ENCODE measurements around the gene IQCB1.

The IQCB1 gene

DNA sequence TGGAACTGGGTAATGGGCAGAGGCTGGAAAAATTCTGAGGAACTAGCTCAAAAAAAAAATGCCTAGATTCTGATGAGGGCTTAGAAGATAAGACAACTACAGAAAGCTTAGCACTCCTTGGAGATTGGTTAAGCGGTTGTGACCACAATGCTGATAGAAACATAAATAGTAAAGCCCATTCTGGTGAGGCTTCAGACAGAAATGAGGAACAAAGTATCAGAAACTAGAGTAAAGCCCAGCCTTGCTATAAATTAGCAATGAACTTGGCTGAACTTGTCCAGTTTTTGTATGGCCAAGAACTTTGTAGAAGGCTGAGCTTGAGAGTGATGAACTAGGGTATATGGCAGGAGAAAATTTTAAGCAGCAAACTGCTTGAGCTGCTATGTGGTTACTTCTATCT, 110.7 kb downstream of the IQCB1 start:
- H3K18ac ChIP-seq (ENCODE audit: low read depth in 1 of 2, low read length in 2 of 2), result no peak overlapping the region
- H2BK120ac ChIP-seq (ENCODE audit: low read depth, low read length), result no peak overlapping the region
- no peaks in the 10 kb centered on the region for H3K4me1 ChIP-seq (ENCODE audit: control insufficient read depth, insufficient read depth, low read depth, low read length)
- WGBS, result 97% methylated on average over 1 of the region's 1 CpG
- H3K4ac ChIP-seq (ENCODE audit: low read depth in 1 of 2, low read length in 2 of 2), result no peak overlapping the region
- no peak for DNase-seq
- no peak overlapping the region for H3K27ac ChIP-seq (ENCODE audit: low read length, poor library complexity, severe bottlenecking)
- H2BK12ac ChIP-seq (ENCODE audit: low read length in 2 of 2), result no peak overlapping the region
- H4K91ac ChIP-seq (ENCODE audit: low read length), result no peak overlapping the region
- H3K27me3 ChIP-seq (ENCODE audit: control insufficient read depth in 1 of 2, insufficient read depth in 1 of 2, low read length in 2 of 2), result no peaks in the 10 kb centered on the region
- no peak overlapping the region for H2AK5ac ChIP-seq (ENCODE audit: low read length, severe bottlenecking)
- H3K36me3 ChIP-seq (ENCODE audit: control insufficient read depth in 1 of 2, insufficient read depth in 2 of 2, low read depth in 1 of 2, low read length in 2 of 2), result peaks cover 19 to 97% of the 10 kb centered on the region in 2 experiments
- H3K4me3 ChIP-seq (ENCODE audit: insufficient read depth in 1 of 2, low read depth in 1 of 2, low read length in 2 of 2), result no peak overlapping the region
- no peaks in the 10 kb centered on the region for H3K9me3 ChIP-seq (ENCODE audit: control insufficient read depth, low read length)
- H4K8ac ChIP-seq (ENCODE audit: low read length), result no peak overlapping the region
- peaks cover 29% of the 10 kb centered on the region for H3K79me1 ChIP-seq (replicated peaks; ENCODE audit: low read length, poor library complexity, severe bottlenecking)
- no peak overlapping the region for H2BK5ac ChIP-seq (ENCODE audit: low read depth, low read length, poor library complexity, severe bottlenecking)
- no peak overlapping the region for H3K4me2 ChIP-seq (ENCODE audit: low read length, poor library complexity, severe bottlenecking)
- H3K23ac ChIP-seq (ENCODE audit: low read length in 2 of 2), result no peak overlapping the region
- H3K14ac ChIP-seq (ENCODE audit: low read length in 2 of 2), result no peak overlapping the region
- H2BK15ac ChIP-seq (ENCODE audit: low read depth, poor library complexity, severe bottlenecking), result no peak overlapping the region
- no peak overlapping the region for H2AFZ ChIP-seq (ENCODE audit: low read depth, low read length)
- H3K9ac ChIP-seq (ENCODE audit: low read length), result no peak overlapping the region

DNA sequence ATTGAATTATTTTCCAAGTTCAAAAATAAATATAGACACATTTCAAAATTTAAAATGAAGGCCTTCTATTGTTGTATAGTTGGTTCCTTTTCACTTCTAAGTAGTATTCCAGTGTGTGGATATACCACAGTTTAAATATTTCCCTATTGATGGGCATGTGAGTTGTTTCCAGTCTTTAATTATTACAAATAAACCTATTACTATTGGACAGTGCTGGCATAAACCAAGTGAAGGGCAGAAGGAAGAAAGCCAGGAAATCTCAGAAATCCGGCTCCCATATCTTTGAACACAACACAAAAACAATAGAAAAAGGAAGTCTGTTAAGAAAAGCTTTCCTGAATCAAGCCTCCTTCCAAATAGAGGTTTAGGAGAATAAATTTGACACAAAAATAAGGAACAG, 111.4 kb downstream of the IQCB1 start:
- Histone ChIP-seq H3K4me2 (ENCODE audit: low read length, poor library complexity, severe bottlenecking) (no peak overlapping the region), H3K79me1 (replicated peaks; ENCODE audit: low read length, poor library complexity, severe bottlenecking) (peaks cover 29% of the 10 kb centered on the region), H2BK12ac (ENCODE audit: low read length in 2 of 2) (no peak overlapping the region), H2BK15ac (ENCODE audit: low read depth, poor library complexity, severe bottlenecking) (no peak overlapping the region), H4K8ac (ENCODE audit: low read length) (no peak overlapping the region), H3K23ac (ENCODE audit: low read length in 2 of 2) (no peak overlapping the region), H2BK5ac (ENCODE audit: low read depth, low read length, poor library complexity, severe bottlenecking) (no peak overlapping the region), H3K14ac (ENCODE audit: low read length in 2 of 2) (no peak overlapping the region), H3K4ac (ENCODE audit: low read depth in 1 of 2, low read length in 2 of 2) (no peak overlapping the region), H3K27ac (ENCODE audit: low read length, poor library complexity, severe bottlenecking) (no peak overlapping the region), H3K4me3 (ENCODE audit: insufficient read depth in 1 of 2, low read depth in 1 of 2, low read length in 2 of 2) (no peak overlapping the region), H3K9me3 (ENCODE audit: control insufficient read depth, low read length) (no peaks in the 10 kb centered on the region), H3K36me3 (ENCODE audit: control insufficient read depth in 1 of 2, insufficient read depth in 2 of 2, low read depth in 1 of 2, low read length in 2 of 2) (peaks cover 20 to 97% of the 10 kb centered on the region in 2 experiments), H4K91ac (ENCODE audit: low read length) (no peak overlapping the region), H2AFZ (ENCODE audit: low read depth, low read length) (no peak overlapping the region), H2AK5ac (ENCODE audit: low read length, severe bottlenecking) (no peak overlapping the region), H3K4me1 (ENCODE audit: control insufficient read depth, insufficient read depth, low read depth, low read length) (no peaks in the 10 kb centered on the region), H3K9ac (ENCODE audit: low read length) (no peak overlapping the region), H2BK120ac (ENCODE audit: low read depth, low read length) (no peak overlapping the region), H3K27me3 (ENCODE audit: control insufficient read depth in 1 of 2, insufficient read depth in 1 of 2, low read length in 2 of 2) (no peaks in the 10 kb centered on the region), H3K18ac (ENCODE audit: low read depth in 1 of 2, low read length in 2 of 2) (no peak overlapping the region)
- WGBS, result no CpG with 5 or more reads among the region's 1 CpG
- no peak for DNase-seq

DNA sequence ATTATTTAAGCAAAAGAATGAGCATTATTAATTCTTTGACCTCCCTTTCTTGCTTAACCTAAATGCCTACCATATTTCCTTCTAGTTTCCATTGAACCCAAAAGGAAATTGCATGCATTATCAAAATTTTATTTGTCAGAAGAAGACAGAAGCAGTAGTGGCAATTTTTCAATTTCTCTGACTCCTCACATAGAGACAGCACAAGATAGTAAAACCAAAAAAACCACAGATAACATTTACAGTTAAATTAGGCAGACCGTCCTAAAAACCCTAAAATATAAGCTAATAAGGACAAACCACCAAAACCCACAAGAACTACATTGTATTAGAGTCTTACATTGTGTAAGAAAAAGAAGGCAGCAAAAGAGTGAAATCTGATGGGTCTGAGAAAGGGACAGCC, 112.4 kb downstream of the IQCB1 start:
- Histone ChIP-seq H3K4me1 (ENCODE audit: control insufficient read depth, insufficient read depth, low read depth, low read length) (no peaks in the 10 kb centered on the region), H3K27me3 (ENCODE audit: control insufficient read depth in 1 of 2, insufficient read depth in 1 of 2, low read length in 2 of 2) (no peaks in the 10 kb centered on the region), H3K4me3 (ENCODE audit: insufficient read depth in 1 of 2, low read depth in 1 of 2, low read length in 2 of 2) (no peak overlapping the region), H3K79me1 (replicated peaks; ENCODE audit: low read length, poor library complexity, severe bottlenecking) (peaks cover 29% of the 10 kb centered on the region), H3K18ac (ENCODE audit: low read depth in 1 of 2, low read length in 2 of 2) (no peak overlapping the region), H3K27ac (ENCODE audit: low read length, poor library complexity, severe bottlenecking) (no peak overlapping the region), H3K4me2 (ENCODE audit: low read length, poor library complexity, severe bottlenecking) (no peak overlapping the region), H4K8ac (ENCODE audit: low read length) (no peak overlapping the region), H2BK120ac (ENCODE audit: low read depth, low read length) (no peak overlapping the region), H3K36me3 (ENCODE audit: control insufficient read depth in 1 of 2, insufficient read depth in 2 of 2, low read depth in 1 of 2, low read length in 2 of 2) (peaks cover 23 to 97% of the 10 kb centered on the region in 2 experiments), H2BK15ac (ENCODE audit: low read depth, poor library complexity, severe bottlenecking) (no peak overlapping the region), H3K23ac (ENCODE audit: low read length in 2 of 2) (no peak overlapping the region), H2AK5ac (ENCODE audit: low read length, severe bottlenecking) (no peak overlapping the region), H2AFZ (ENCODE audit: low read depth, low read length) (no peak overlapping the region), H3K9ac (ENCODE audit: low read length) (no peak overlapping the region), H3K9me3 (ENCODE audit: control insufficient read depth, low read length) (no peaks in the 10 kb centered on the region), H2BK12ac (ENCODE audit: low read length in 2 of 2) (no peak overlapping the region), H2BK5ac (ENCODE audit: low read depth, low read length, poor library complexity, severe bottlenecking) (no peak overlapping the region), H3K14ac (ENCODE audit: low read length in 2 of 2) (no peak overlapping the region), H3K4ac (ENCODE audit: low read depth in 1 of 2, low read length in 2 of 2) (no peak overlapping the region), H4K91ac (ENCODE audit: low read length) (no peak overlapping the region)
- no CpG with 5 or more reads among the region's 1 CpG for WGBS
- DNase-seq, result no peak

DNA sequence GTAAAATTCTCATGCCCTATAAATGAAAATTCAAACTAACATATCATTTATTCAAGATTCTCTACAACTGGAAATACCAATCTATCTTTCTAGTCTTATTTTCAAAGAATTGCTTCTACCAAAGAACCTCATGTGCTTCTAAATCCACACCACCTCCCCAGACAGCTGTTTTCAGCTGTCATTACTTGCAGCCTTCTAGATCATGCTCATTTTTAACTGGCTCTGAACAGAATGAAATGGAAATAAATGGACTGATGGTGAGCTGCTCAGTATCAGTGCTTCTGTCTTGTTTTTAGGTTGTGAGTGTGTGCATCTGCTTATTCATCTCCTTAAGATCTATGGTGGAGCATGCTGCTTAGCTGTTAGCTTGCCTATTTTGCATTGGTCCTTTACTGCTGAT, 114.7 kb downstream of the IQCB1 start:
- no peak overlapping the region for H3K4me3 ChIP-seq (ENCODE audit: insufficient read depth in 1 of 2, low read depth in 1 of 2, low read length in 2 of 2)
- H3K18ac ChIP-seq (ENCODE audit: low read depth in 1 of 2, low read length in 2 of 2), result no peak overlapping the region
- DNase-seq, result no peak
- H2BK120ac ChIP-seq (ENCODE audit: low read depth, low read length), result no peak overlapping the region
- no peak overlapping the region for H2BK15ac ChIP-seq (ENCODE audit: low read depth, poor library complexity, severe bottlenecking)
- H3K14ac ChIP-seq (ENCODE audit: low read length in 2 of 2), result no peak overlapping the region
- H4K91ac ChIP-seq (ENCODE audit: low read length), result no peak overlapping the region
- no peaks in the 10 kb centered on the region for H3K4me1 ChIP-seq (ENCODE audit: control insufficient read depth, insufficient read depth, low read depth, low read length)
- no peaks in the 10 kb centered on the region for H3K9me3 ChIP-seq (ENCODE audit: control insufficient read depth, low read length)
- peaks cover 30% of the 10 kb centered on the region for H3K79me1 ChIP-seq (replicated peaks; ENCODE audit: low read length, poor library complexity, severe bottlenecking)
- H3K9ac ChIP-seq (ENCODE audit: low read length), result no peak overlapping the region
- H3K36me3 ChIP-seq (ENCODE audit: control insufficient read depth in 1 of 2, insufficient read depth in 2 of 2, low read depth in 1 of 2, low read length in 2 of 2), result peaks cover 23 to 98% of the 10 kb centered on the region in 2 experiments
- no peak overlapping the region for H3K27ac ChIP-seq (ENCODE audit: low read length, poor library complexity, severe bottlenecking)
- no peak overlapping the region for H3K23ac ChIP-seq (ENCODE audit: low read length in 2 of 2)
- no peak overlapping the region for H3K4me2 ChIP-seq (ENCODE audit: low read length, poor library complexity, severe bottlenecking)
- no peaks in the 10 kb centered on the region for H3K27me3 ChIP-seq (ENCODE audit: control insufficient read depth in 1 of 2, insufficient read depth in 1 of 2, low read length in 2 of 2)
- H2AK5ac ChIP-seq (ENCODE audit: low read length, severe bottlenecking), result no peak overlapping the region
- no peak overlapping the region for H4K8ac ChIP-seq (ENCODE audit: low read length)
- no peak overlapping the region for H2BK5ac ChIP-seq (ENCODE audit: low read depth, low read length, poor library complexity, severe bottlenecking)
- H2AFZ ChIP-seq (ENCODE audit: low read depth, low read length), result no peak overlapping the region
- no peak overlapping the region for H3K4ac ChIP-seq (ENCODE audit: low read depth in 1 of 2, low read length in 2 of 2)
- H2BK12ac ChIP-seq (ENCODE audit: low read length in 2 of 2), result no peak overlapping the region
